Esophagus squamous epithelium (tissue), 4 donors: Measurements from ENCODE around the gene PRKAR1A.

Experiments
- POLR2A ChIP-seq, 4 donors: fragments of 450-650 bp; IDR thresholded peaks; one replicate each; pipeline ENCODE4 v1.6.1; 2017; ENCODE audit warnings: antibody characterized with exemption in 4 of 4, mild to moderate bottlenecking in 4 of 4, moderate library complexity in 3 of 4
- TF ChIP-seq, protein P1 (sequence below), 6 experiments: fragments of 450-650 bp in 4 of 6; fragments of 200-600 bp in 2 of 6; sonication (generic) in 2 of 6; IDR thresholded peaks; one replicate each; pipeline ENCODE4 v1.5.1; 2016 to 2019; ENCODE audit warnings: antibody characterized with exemption in 6 of 6, mild to moderate bottlenecking in 4 of 6, moderate library complexity in 4 of 6

DNA sequence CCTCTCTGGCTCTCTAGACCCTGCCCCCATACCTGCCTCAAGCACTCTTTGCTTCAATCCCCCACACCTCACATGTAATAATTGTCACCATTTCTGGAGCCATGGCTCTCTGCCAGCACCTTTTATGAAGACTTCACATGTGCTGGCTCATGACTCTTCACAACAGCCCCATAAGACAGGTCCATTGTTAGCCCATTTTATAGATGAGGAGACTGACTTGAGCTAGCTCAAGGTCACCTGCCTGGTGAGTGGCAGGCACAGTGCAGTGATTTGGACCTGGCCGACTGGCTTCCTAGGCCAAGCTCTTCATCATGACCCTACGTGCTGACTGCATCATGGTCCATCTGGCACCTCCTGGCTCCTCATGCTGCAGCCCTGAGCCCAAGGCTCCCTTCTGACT is 63.9 kb downstream of the PRKAR1A start:
- TF ChIP-seq, protein P1, sequence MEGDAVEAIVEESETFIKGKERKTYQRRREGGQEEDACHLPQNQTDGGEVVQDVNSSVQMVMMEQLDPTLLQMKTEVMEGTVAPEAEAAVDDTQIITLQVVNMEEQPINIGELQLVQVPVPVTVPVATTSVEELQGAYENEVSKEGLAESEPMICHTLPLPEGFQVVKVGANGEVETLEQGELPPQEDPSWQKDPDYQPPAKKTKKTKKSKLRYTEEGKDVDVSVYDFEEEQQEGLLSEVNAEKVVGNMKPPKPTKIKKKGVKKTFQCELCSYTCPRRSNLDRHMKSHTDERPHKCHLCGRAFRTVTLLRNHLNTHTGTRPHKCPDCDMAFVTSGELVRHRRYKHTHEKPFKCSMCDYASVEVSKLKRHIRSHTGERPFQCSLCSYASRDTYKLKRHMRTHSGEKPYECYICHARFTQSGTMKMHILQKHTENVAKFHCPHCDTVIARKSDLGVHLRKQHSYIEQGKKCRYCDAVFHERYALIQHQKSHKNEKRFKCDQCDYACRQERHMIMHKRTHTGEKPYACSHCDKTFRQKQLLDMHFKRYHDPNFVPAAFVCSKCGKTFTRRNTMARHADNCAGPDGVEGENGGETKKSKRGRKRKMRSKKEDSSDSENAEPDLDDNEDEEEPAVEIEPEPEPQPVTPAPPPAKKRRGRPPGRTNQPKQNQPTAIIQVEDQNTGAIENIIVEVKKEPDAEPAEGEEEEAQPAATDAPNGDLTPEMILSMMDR (IDR thresholded peaks at IDR 0.05) = no peak
- TF ChIP-seq POLR2A (IDR thresholded peaks at IDR 0.05) = no peak
